Body of pancreas (tissue), 4 donors: ENCODE data around the gene GNPTG. TPM values are rescaled to one million over a fixed set of nuclear protein-coding genes. Genes with fewer than 3 reads are reported as not detected.

ENCODE experiments used
- ATAC-seq: fragments of 150-250 bp; one replicate; pipeline ENCODE4 v1.9.1; 2016
- DNase-seq, 4 donors: peaks; one replicate each; pipeline ENCODE4 v3.0.0-alpha.2; 2019
- H3K27ac ChIP-seq, 4 donors: fragments of 200-600 bp; sonication (generic); 1 replicate in 3 of 4; 2 replicates in 1 of 4; pipeline versions ENCODE4 v1.5.1 to v1.6.1; 2016 to 2019; ENCODE audit warnings: mild to moderate bottlenecking in 1 of 4, mixed read lengths in 1 of 4, moderate library complexity in 1 of 4
- H3K27me3 ChIP-seq, 2 donors: fragments of 200-600 bp; sonication (generic); one replicate each; pipeline ENCODE4 v1.6.0; 2016; ENCODE audit warnings: mild to moderate bottlenecking in 1 of 2
- H3K36me3 ChIP-seq, 2 donors: fragments of 200-600 bp; sonication (generic); replicated peaks in 1 of 2; 2 replicates each; pipeline ENCODE4 v1.5.1; 2016; ENCODE audit warnings: low read depth in 2 of 2; ENCODE audit not compliant: insufficient read depth in 1 of 2
- H3K4me1 ChIP-seq: fragments of 200-600 bp; sonication (generic); one replicate; pipeline ENCODE4 v1.6.0; 2016
- H3K4me3 ChIP-seq, 2 donors: fragments of 200-600 bp; sonication (generic); 1 replicate in 1 of 2; 2 replicates in 1 of 2; pipeline ENCODE4 v1.5.1; 2016 to 2019
- H3K9me3 ChIP-seq, 3 donors: fragments of 200-600 bp; sonication (generic); 1 replicate in 2 of 3; 2 replicates in 1 of 3; pipeline ENCODE4 v1.5.1; 2016
- POLR2A ChIP-seq, 3 donors: fragments of 450-650 bp; IDR thresholded peaks; one replicate each; pipeline ENCODE4 v1.6.1; 2016; ENCODE audit warnings: antibody characterized with exemption in 3 of 3, mild to moderate bottlenecking in 2 of 3
- WGBS, 2 donors: methylation state at CpG; one replicate each; pipeline ENCODE4 v1.1.5; 2017; 5-methylcytosine and 5-hydroxymethylcytosine counted together
- intact Hi-C: fragments of 100-400 bp; cut with DNase I; formaldehyde crosslinking; loops from one replicate; pipeline ENCODE4 v1.15.1; 2023
- total RNA-seq, 2 donors: library from RNA; depleted of rRNA; stranded (reverse); fragments of >200 nt; gene quantifications; one replicate each; pipeline ENCODE4 v1.1.0, GENCODE V29; 2016
- TF ChIP-seq, protein P1 (sequence below), 7 experiments: fragments of 450-650 bp in 4 of 7; fragments of 200-600 bp in 3 of 7; sonication (generic) in 3 of 7; IDR thresholded peaks; one replicate each; pipeline ENCODE4 v1.5.1; 2016 to 2019; ENCODE audit warnings: antibody characterized with exemption in 7 of 7

GNPTG gene
- total RNA-seq, 2 donors from 2014 or later, result 38.1 to 98.2 TPM

DNA sequence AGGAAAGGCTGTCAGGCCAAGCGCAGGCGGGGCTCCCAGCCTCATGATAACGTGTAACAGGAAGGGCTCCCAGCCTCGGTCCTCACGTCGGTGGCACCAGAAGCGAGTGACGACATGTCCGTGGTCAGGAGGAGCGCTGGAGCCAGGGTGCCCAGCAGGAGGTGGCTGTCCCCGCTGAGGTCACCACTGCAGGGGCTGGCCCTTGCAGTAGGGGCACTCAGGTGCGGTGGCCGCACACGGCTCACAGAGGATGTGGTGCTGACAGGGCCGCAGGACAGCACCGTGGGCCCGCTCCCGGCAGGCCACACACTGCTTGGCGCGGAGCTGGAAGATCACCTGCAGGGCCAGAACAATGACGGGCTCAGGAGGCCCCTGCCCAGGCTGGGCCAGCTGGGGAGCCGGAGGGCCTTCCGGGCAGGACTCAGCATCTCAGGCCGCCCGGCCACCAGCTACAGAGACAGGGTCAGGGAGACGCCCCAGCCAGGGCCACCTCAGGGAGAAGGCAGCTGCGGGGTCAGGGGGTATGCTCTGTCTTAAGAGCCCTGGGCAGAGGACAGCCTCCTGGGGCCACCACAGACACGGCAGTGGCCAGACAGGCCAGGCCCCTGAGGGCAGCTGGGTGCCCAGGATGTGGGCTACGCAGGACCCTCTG, 14.5 kb downstream of the GNPTG start:
- Histone ChIP-seq H3K27ac (no peak overlapping the region), H3K4me3 (no peak overlapping the region), H3K4me1 (no peaks in the 10 kb centered on the region), H3K9me3 (no peaks in the 10 kb centered on the region), H3K36me3 (peaks cover 0 to 14% of the 10 kb centered on the region in 2 donors), H3K27me3 (no peaks in the 10 kb centered on the region)
- WGBS, 2 donors, result 78 to 90% methylated on average over 9 to 25 of the region's 29 CpGs
- intact Hi-C loops, result no loop called here
- DNase-seq (no peak), ATAC-seq (no peak)
- TF ChIP-seq POLR2A (IDR thresholded peaks at IDR 0.05), result no peak

DNA sequence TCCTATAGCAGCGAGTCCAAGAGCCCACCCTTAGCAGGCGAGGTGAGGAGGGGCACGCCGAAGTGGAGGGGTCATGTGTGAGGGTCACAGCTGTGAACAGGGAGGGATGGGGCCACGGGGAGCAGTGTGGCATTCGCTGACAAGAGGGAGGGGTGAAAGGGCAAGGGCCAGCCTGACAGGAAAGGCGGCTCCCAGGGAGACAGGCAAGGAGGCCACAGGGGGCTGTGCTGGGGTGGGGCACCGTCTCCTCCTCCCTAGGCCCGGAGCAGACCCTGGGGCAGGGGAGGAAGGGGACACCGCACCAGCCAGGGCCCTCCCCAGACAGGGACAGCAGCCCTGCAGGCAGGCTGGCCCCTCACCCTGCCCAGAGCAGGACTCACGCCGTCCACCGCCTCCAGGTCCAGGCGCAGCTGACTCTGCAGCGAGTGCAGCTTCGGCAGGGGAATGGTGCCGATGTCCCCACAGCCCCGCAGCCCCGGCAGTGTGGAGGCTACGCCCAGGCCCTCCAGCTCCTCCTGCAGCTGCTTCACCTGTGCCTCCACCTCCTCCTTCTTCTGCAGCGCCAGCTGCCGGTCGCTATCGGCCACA, 15.1 kb downstream of the GNPTG start:
- Histone ChIP-seq H3K4me3 (no peak overlapping the region), H3K9me3 (no peaks in the 10 kb centered on the region), H3K4me1 (no peaks in the 10 kb centered on the region), H3K27ac (no peak overlapping the region), H3K36me3 (peaks cover 0 to 12% of the 10 kb centered on the region in 2 donors), H3K27me3 (no peaks in the 10 kb centered on the region)
- ATAC-seq (no peak), DNase-seq (no peak)
- WGBS, 2 donors, result 80 to 93% methylated on average over 6 to 24 of the region's 24 CpGs
- intact Hi-C loops, result no loop called here
- no peak for TF ChIP-seq POLR2A (IDR thresholded peaks at IDR 0.05)
- TF ChIP-seq, protein P1, sequence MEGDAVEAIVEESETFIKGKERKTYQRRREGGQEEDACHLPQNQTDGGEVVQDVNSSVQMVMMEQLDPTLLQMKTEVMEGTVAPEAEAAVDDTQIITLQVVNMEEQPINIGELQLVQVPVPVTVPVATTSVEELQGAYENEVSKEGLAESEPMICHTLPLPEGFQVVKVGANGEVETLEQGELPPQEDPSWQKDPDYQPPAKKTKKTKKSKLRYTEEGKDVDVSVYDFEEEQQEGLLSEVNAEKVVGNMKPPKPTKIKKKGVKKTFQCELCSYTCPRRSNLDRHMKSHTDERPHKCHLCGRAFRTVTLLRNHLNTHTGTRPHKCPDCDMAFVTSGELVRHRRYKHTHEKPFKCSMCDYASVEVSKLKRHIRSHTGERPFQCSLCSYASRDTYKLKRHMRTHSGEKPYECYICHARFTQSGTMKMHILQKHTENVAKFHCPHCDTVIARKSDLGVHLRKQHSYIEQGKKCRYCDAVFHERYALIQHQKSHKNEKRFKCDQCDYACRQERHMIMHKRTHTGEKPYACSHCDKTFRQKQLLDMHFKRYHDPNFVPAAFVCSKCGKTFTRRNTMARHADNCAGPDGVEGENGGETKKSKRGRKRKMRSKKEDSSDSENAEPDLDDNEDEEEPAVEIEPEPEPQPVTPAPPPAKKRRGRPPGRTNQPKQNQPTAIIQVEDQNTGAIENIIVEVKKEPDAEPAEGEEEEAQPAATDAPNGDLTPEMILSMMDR (IDR thresholded peaks at IDR 0.05), result no peak

DNA sequence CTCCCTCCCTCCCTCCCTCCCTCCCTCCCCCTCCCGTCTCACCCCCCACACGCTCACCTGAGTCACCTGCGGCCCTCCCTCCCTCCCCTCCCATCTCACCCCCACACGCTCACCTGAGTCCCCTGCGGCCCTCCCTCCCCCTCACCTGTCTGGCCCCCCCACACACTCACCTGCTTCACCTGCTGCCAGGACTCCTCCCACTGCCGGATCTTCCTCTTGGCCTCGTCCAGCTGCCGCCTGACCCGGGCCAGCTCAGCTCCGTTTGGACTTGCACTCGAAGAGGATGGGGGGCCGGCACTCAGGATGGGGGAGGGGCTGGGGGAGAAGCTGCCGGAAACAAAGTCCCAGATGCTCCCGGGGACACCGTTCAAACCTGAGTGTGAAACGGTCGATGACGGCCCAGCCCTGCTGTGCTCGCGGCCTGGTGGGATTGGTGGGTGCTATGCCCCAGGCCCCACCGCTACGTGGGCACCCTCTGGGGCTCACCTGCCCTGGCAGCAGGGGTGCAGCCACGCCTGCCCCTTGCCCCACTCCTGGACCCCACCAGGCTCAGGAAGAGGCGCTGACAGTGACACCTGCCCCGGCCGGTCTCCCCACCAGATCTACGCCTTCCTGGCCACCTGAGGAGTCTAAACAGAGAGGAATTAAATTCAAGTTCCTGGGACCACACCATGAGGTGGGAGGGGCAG, 15.9 kb downstream of the GNPTG start:
- Histone ChIP-seq H3K27ac (no peak overlapping the region), H3K9me3 (no peaks in the 10 kb centered on the region), H3K4me3 (no peak overlapping the region), H3K4me1 (no peaks in the 10 kb centered on the region), H3K36me3 (peaks cover 0 to 6% of the 10 kb centered on the region in 2 donors), H3K27me3 (no peaks in the 10 kb centered on the region)
- DNase-seq, result no peak
- no peak for TF ChIP-seq POLR2A (IDR thresholded peaks at IDR 0.05)
- TF ChIP-seq, protein P1 (IDR thresholded peaks at IDR 0.05), result no peak
- intact Hi-C loops, result no loop called here
- no peak for ATAC-seq
- WGBS, 2 donors, result 85 to 88% methylated on average over 19 of the region's 27 CpGs

DNA sequence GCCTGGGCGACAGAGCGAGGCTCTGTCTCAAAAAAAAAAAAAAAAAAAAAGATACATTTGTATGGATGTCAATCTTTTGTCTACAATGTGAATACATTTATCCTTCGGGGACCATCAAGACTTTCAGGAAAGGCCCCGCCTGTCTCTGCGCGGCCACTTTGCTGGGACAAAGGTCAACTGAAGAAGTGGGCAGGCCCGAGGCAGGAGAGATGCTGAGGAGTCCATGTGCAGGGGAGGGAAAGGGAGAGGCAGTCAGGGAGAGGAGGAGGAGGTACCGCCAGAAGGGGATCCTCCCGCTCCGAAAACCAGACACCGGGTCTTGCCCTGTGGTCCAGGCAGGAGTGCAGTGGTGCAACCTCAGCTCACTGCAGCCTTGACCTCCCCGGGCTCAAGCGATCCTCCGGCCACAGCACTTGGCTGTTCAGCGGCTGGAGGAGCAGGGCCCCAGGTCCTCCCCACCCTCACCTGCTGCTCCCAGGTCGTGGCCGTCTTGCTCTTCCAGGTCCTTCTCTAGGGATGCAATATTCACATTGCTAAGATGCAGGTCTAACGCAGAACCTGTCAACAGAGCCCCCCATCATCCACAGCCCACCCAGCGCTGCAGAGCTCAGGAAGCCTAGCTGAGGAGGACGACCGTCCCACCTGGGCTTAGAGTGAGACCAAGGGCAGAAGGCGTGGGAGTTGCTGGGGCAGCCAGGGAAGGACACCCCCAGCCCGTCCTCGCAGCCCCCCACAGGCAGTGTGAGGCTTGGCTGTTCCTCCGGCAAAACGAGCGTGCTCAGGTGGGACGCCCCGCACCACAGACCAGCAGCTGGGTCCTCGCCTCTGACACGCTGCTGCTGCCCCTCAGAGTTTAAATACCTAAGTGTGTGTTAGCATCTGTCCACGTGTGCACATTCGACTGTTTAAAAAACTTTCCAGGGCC, 19.6 kb downstream of the GNPTG start:
- Histone ChIP-seq H3K4me1 (no peaks in the 10 kb centered on the region), H3K9me3 (no peaks in the 10 kb centered on the region), H3K4me3 (no peak overlapping the region), H3K27ac (no peak overlapping the region), H3K27me3 (no peaks in the 10 kb centered on the region), H3K36me3 (no peaks in the 10 kb centered on the region)
- intact Hi-C loops, result no loop called here
- no peak for TF ChIP-seq POLR2A (IDR thresholded peaks at IDR 0.05)
- TF ChIP-seq, protein P1 (IDR thresholded peaks at IDR 0.05), result no peak
- 89 to 92% methylated on average over 19 to 33 of the region's 33 CpGs for WGBS, 2 donors
- DNase-seq, result no peak
- no peak for ATAC-seq
